ENCODE measurements around the gene NCAPG.

GRCh38 chr4:17785858-17786257 lies 24.9 kb upstream of the NCAPG start:
- no peak for TF ChIP-seq GATA1 (IDR thresholded peaks at IDR 0.05; ENCODE audit: low read depth, low read length)
- no peak for TF ChIP-seq POLR2A (IDR thresholded peaks at IDR 0.05; ENCODE audit: low read length)
